HL-60 (cell line): ENCODE measurements around the gene APAF1.

Source experiments
- DNase-seq, 2 experiments: peaks; one replicate each; pipeline ENCODE4 v3.0.0-alpha.2; 2010 to 2020; ENCODE audit warnings: low read depth in 1 of 2, low spot score in 1 of 2
- H3K27ac ChIP-seq: fragments of 250-450 bp; sonication (Bioruptor Pico); replicated peaks from 2 replicates; pipeline ENCODE4 v1.5.1; 2020; ENCODE audit warnings: mild to moderate bottlenecking, moderate library complexity
- H3K27me3 ChIP-seq: fragments of 250-450 bp; sonication (Bioruptor Pico); 2 replicates; pipeline ENCODE4 v1.5.1; 2021; ENCODE audit warnings: mild to moderate bottlenecking, moderate library complexity; ENCODE audit not compliant: insufficient read depth, poor library complexity, severe bottlenecking
- H3K4me3 ChIP-seq: replicated peaks from 2 replicates; pipeline ENCODE4 v1.5.1; 2011; ENCODE audit warnings: mild to moderate bottlenecking, control low read depth, low read length; ENCODE audit not compliant: insufficient read depth
- GABPA ChIP-seq: IDR thresholded peaks from 2 replicates; pipeline ENCODE4 v1.6.1; 2012; ENCODE audit warnings: low read depth
- POLR2AphosphoS5 ChIP-seq: IDR thresholded peaks from 2 replicates; pipeline ENCODE4 v1.6.1; 2012; ENCODE audit warnings: low read depth
- SPI1 ChIP-seq: IDR thresholded peaks from 2 replicates; pipeline ENCODE4 v1.6.1; 2012; ENCODE audit warnings: low read depth, mild to moderate bottlenecking, borderline replicate concordance
- TF ChIP-seq, protein P1 (sequence below): IDR thresholded peaks from one replicate; pipeline ENCODE4 v1.5.1; 2011; ENCODE audit warnings: low read length, control low read depth, inconsistent platforms; ENCODE audit not compliant: insufficient read depth
- TF ChIP-seq, protein P2 (sequence below): IDR thresholded peaks from 2 replicates; pipeline ENCODE4 v1.6.1; 2012; ENCODE audit warnings: low read depth; ENCODE audit not compliant: insufficient replicate concordance

Gene APAF1

DNA sequence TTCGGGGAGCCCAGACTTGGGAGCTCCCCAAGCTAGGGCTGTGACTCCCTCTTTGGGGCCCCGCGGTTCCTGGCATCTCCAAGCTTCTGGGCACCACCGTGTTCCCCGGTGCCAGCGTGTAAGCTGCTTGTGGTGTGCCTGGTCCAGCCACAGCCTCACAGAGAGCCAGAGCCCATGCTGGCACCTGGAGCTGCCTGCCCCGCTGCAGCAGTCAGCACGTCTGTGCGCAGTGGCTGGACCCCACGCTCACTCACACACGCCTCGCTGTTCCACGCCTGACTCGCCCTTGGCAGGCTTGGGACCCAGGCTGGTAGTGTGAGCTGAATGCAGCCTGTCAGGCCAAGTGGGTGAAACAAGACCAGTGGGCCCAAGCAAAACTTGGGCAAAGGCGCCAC lies 34.5 kb downstream of the APAF1 start:
- TF ChIP-seq, protein P1, sequence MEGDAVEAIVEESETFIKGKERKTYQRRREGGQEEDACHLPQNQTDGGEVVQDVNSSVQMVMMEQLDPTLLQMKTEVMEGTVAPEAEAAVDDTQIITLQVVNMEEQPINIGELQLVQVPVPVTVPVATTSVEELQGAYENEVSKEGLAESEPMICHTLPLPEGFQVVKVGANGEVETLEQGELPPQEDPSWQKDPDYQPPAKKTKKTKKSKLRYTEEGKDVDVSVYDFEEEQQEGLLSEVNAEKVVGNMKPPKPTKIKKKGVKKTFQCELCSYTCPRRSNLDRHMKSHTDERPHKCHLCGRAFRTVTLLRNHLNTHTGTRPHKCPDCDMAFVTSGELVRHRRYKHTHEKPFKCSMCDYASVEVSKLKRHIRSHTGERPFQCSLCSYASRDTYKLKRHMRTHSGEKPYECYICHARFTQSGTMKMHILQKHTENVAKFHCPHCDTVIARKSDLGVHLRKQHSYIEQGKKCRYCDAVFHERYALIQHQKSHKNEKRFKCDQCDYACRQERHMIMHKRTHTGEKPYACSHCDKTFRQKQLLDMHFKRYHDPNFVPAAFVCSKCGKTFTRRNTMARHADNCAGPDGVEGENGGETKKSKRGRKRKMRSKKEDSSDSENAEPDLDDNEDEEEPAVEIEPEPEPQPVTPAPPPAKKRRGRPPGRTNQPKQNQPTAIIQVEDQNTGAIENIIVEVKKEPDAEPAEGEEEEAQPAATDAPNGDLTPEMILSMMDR = no peak
- TF ChIP-seq POLR2AphosphoS5 (no peak), GABPA (no peak)
- TF ChIP-seq, protein P2, sequence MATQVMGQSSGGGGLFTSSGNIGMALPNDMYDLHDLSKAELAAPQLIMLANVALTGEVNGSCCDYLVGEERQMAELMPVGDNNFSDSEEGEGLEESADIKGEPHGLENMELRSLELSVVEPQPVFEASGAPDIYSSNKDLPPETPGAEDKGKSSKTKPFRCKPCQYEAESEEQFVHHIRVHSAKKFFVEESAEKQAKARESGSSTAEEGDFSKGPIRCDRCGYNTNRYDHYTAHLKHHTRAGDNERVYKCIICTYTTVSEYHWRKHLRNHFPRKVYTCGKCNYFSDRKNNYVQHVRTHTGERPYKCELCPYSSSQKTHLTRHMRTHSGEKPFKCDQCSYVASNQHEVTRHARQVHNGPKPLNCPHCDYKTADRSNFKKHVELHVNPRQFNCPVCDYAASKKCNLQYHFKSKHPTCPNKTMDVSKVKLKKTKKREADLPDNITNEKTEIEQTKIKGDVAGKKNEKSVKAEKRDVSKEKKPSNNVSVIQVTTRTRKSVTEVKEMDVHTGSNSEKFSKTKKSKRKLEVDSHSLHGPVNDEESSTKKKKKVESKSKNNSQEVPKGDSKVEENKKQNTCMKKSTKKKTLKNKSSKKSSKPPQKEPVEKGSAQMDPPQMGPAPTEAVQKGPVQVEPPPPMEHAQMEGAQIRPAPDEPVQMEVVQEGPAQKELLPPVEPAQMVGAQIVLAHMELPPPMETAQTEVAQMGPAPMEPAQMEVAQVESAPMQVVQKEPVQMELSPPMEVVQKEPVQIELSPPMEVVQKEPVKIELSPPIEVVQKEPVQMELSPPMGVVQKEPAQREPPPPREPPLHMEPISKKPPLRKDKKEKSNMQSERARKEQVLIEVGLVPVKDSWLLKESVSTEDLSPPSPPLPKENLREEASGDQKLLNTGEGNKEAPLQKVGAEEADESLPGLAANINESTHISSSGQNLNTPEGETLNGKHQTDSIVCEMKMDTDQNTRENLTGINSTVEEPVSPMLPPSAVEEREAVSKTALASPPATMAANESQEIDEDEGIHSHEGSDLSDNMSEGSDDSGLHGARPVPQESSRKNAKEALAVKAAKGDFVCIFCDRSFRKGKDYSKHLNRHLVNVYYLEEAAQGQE = no peak
- Histone ChIP-seq H3K27ac (no peak overlapping the region), H3K27me3 (no peaks in the 10 kb centered on the region), H3K4me3 (no peak overlapping the region)
- no peak for DNase-seq

DNA sequence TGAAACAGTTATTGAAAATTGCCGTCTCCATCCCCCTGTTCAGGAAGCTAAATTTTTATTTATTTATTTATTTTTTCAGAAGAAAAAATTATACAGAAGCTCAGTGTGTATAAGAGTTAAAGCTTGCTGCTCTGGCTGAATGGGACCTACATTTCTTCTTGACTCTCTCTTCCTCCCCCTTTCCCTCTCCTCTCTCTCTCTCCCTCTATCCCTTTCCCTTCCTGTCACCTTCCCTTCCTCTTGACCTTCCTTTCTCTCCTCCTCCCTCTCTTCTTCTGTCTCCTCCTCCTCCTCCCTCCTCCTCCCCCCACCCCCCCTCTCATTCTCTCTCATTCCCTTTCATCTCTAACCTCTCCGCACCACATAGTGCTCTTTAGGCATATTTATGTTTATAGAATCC lies 39.1 kb downstream of the APAF1 start:
- H3K27ac ChIP-seq = no peak overlapping the region
- no peaks in the 10 kb centered on the region for H3K27me3 ChIP-seq
- DNase-seq = no peak
- H3K4me3 ChIP-seq = no peak overlapping the region
- TF ChIP-seq GABPA (no peak), POLR2AphosphoS5 (no peak), SPI1 (no peak)
- TF ChIP-seq, protein P2 = no peak
- TF ChIP-seq, protein P1 = no peak

DNA sequence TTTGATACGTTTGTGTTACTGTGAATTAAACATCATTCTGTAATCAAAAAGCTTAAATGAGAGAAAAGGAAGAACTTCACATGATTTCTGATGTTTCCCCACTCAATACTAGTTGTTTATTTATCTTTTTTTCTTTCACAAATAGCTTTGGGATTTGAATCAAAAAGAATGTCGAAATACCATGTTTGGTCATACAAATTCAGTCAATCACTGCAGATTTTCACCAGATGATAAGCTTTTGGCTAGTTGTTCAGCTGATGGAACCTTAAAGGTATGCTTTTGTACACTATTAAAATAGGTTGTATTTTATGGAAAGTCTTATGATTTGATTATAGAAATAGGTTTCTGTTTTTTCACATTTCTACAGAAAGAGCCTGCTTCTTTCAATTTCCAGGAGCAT lies 41.5 kb downstream of the APAF1 start:
- Histone ChIP-seq H3K27me3 (no peaks in the 10 kb centered on the region), H3K27ac (no peak overlapping the region), H3K4me3 (no peak overlapping the region)
- no peak for DNase-seq
- TF ChIP-seq SPI1 (no peak), POLR2AphosphoS5 (no peak), GABPA (no peak)
- TF ChIP-seq, protein P2 = no peak
- TF ChIP-seq, protein P1 = no peak
